Chondrocyte (in vitro differentiated cells): ENCODE results near the gene RETREG1. TPM values are rescaled to one million over a fixed set of nuclear protein-coding genes. Genes with fewer than 3 reads are reported as not detected.

ENCODE experiments used
- DNase-seq: peaks from one replicate; pipeline ENCODE4 v3.0.0; 2021; ENCODE audit warnings: mixed read lengths, low spot score
- H3K27ac Mint-ChIP-seq: one replicate; pipeline ENCODE4 v1.8.0; 2021; ENCODE audit warnings: mild to moderate bottlenecking, moderate library complexity, mixed read lengths; ENCODE audit not compliant: unreplicated experiment
- H3K27me3 Mint-ChIP-seq: 2 replicates; pipeline ENCODE4 v1.8.0; 2021; ENCODE audit warnings: low read depth, mixed read lengths
- H3K36me3 Mint-ChIP-seq: 2 replicates; pipeline ENCODE4 v1.8.0; 2021; ENCODE audit warnings: low read depth, mixed read lengths
- H3K4me1 Mint-ChIP-seq: 2 replicates; pipeline ENCODE4 v1.8.0; 2021; ENCODE audit warnings: low read depth, mild to moderate bottlenecking, mixed read lengths
- H3K4me3 Mint-ChIP-seq: one replicate; pipeline ENCODE4 v1.8.0; 2021; ENCODE audit warnings: mild to moderate bottlenecking, moderate library complexity, mixed read lengths; ENCODE audit not compliant: unreplicated experiment
- H3K9me3 Mint-ChIP-seq: 2 replicates; pipeline ENCODE4 v1.8.0; 2021; ENCODE audit warnings: low read depth, mixed read lengths
- CTCF ChIP-seq: fragments of 200-600 bp; sonication (generic); IDR thresholded peaks from 2 replicates; pipeline ENCODE4 v1.5.0; 2021; ENCODE audit warnings: antibody characterized with exemption, mild to moderate bottlenecking, moderate library complexity
- total RNA-seq: library from RNA; stranded (reverse); gene quantifications from 3 replicates; pipeline ENCODE4 v1.2.1, GENCODE V29; 2021

The RETREG1 gene
- total RNA-seq, 1 donor from 2014 or later, result 3.3 TPM

GRCh38 chr5:16456103-16456832 lies 160.5 kb downstream of the RETREG1 start:
- peak overlapping the region; percentile 38 for H3K27ac Mint-ChIP-seq
- TF ChIP-seq CTCF, result peak; percentile 88
- H3K4me1 Mint-ChIP-seq, result peaks cover 33% of the 10 kb centered on the region
- no peak overlapping the region for H3K4me3 Mint-ChIP-seq
- no peaks in the 10 kb centered on the region for H3K9me3 Mint-ChIP-seq
- DNase-seq, result no peak
- H3K36me3 Mint-ChIP-seq, result peaks cover 19% of the 10 kb centered on the region
- H3K27me3 Mint-ChIP-seq, result no peaks in the 10 kb centered on the region

GRCh38 chr5:16455668-16456067 lies 161.1 kb downstream of the RETREG1 start:
- Mint-ChIP-seq H3K27ac (peak overlapping the region; percentile 38), H3K36me3 (peaks cover 17% of the 10 kb centered on the region), H3K9me3 (no peaks in the 10 kb centered on the region), H3K4me1 (peaks cover 27% of the 10 kb centered on the region), H3K4me3 (no peak overlapping the region), H3K27me3 (no peaks in the 10 kb centered on the region)
- DNase-seq, result no peak
- TF ChIP-seq CTCF, result no peak

- Mint-ChIP-seq H3K27ac (no peak overlapping the region), H3K36me3 (peaks cover 25% of the 10 kb centered on the region)
- DNase-seq, result no peak
These were observed 162.1 kb downstream of the RETREG1 start for GRCh38 chr5:16454686-16455085.

GRCh38 chr5:16453609-16454008 lies 163.2 kb downstream of the RETREG1 start:
- DNase-seq, result no peak
- Mint-ChIP-seq H3K4me1 (peaks cover 16% of the 10 kb centered on the region), H3K27ac (no peak overlapping the region), H3K36me3 (peaks cover 29% of the 10 kb centered on the region), H3K27me3 (no peaks in the 10 kb centered on the region), H3K4me3 (no peak overlapping the region), H3K9me3 (no peaks in the 10 kb centered on the region)
- peak; percentile 17 for TF ChIP-seq CTCF

More at GRCh38 chr5:16454686-16455085, 162.1 kb downstream of the RETREG1 start:
- no peak overlapping the region for H3K4me3 Mint-ChIP-seq
- H3K27me3 Mint-ChIP-seq, result no peaks in the 10 kb centered on the region
- H3K9me3 Mint-ChIP-seq, result no peaks in the 10 kb centered on the region
- TF ChIP-seq CTCF, result no peak
- H3K4me1 Mint-ChIP-seq, result peaks cover 22% of the 10 kb centered on the region

GRCh38 chr5:16450163-16450562 lies 166.6 kb downstream of the RETREG1 start:
- H3K27me3 Mint-ChIP-seq, result no peaks in the 10 kb centered on the region
- no peak overlapping the region for H3K4me3 Mint-ChIP-seq
- no peaks in the 10 kb centered on the region for H3K9me3 Mint-ChIP-seq
- no peak for TF ChIP-seq CTCF
- H3K4me1 Mint-ChIP-seq, result no peaks in the 10 kb centered on the region
- no peak overlapping the region for H3K27ac Mint-ChIP-seq
- DNase-seq, result no peak
- H3K36me3 Mint-ChIP-seq, result peaks cover 33% of the 10 kb centered on the region
